ENCODE data around the gene FUT7. TPM values are rescaled to one million over a fixed set of nuclear protein-coding genes. Genes with fewer than 3 reads are reported as not detected.

FUT7 gene
- total and polyA plus RNA-seq, 9 of the 15 experiments (the other 6 are each of a cell fraction or from before 2014, with no cell fraction given), result not detected

DNA sequence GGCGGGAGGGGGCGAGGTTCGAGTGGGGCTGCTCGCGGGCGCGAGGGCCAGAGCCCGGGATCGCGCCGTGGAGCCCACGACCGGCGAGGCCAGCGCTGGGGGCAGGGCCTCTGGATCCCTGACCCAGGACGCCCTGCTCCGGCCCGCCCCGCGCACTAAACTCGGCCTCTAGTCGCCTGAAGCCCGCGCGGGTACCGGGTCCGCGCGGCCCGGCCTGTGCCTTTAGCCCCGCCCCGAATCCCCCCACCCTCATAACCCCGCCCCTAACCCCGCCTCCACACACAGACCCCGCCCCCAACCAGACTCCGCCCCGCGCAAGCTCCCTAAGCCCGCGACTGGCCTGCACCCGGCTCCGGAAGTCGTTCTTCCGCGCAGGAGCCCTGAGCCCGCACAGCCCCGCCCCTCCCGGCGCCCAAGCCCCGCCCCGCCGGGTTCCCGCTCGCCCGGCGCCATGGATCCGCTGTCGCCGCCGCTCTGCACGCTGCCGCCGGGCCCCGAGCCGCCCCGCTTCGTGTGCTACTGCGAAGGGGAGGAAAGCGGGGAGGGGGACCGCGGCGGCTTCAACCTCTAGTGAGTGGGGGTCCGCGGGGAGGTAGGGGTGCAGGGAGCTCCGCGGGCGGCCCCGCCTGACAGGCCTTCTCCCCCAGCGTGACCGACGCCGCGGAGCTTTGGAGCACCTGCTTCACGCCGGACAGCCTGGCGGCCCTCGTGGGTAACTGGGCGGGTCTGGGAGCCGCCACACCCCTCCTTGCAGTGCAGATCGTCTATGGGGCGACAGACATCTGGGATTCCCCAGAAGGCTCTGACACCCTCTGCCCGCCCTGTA, 39.7 kb downstream of the FUT7 start, which contains the start of gene PAXX (continued):
- TF ChIP-seq POLR2B (IDR thresholded peaks at IDR 0.05; ENCODE audit: low read depth, partially characterized antibody), result no peak
- no peak for TF ChIP-seq CBX3 (IDR thresholded peaks at IDR 0.05; ENCODE audit: borderline replicate concordance in 1 of 2, low read length in 2 of 2)
- no peak for TF ChIP-seq SMAD3 (CRISPR knock-in tag; conservative IDR thresholded peaks at IDR 0.05)
- TF ChIP-seq, protein P1, sequence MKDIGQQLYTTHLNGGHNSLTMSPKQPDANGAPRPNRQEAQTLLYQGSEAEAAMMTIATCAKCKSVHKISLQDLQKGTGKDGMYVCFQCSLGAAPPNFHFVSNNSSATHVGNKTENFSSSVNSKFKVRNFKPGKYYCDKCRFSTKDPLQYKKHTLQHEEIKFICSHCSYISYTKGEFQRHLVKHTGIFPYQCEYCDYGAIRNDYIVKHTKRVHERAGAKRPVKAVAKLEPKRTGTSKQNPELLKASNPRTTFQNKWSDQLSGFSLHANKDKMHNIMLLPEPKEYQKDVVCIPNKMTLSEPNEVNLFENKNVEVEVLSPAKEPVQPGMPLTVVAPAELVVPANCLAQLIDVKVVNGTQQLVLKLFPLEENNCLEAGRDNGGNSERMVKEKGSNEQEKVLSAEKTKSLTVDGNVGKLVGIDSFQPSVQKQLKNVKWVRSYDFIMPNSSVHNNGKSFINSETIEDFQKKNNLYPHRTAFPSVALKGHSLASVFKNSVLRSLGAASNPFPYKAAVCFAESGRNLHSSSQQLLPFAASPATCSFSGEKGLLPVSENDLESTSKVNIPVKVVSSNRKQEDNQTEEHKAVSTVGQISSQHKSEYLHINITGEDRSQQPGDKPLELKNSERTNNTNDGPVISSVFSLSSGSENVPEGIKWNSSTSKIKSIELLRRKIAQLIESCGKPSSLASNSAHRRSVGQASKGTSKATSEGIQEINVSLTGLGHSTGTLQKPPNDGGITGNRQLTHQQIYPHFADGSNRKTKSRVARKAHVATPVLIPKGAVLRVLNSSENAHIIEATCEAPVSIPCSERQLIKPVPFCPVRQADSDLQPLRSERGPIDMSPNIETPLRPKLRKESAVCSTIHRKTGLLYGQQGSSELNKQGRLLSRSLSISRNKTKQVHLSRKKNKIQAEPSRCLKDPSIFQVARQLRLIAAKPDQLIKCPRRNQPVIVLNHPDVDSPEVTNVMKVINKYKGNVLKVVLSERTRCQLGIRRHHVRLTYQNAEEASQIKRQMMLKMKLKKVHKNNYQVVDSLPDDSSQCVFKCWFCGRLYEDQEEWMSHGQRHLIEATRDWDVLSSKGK (CRISPR knock-in tag; IDR thresholded peaks at IDR 0.05), result no peak
- TF ChIP-seq NR3C1 (CRISPR knock-in tag; IDR thresholded peaks at IDR 0.05), result 0 out of 2 replicates have a peak, but pooled peaks have one; percentile 63
- TF ChIP-seq XRCC3 (IDR thresholded peaks at IDR 0.05), result no peak
- TF ChIP-seq, protein P2, sequence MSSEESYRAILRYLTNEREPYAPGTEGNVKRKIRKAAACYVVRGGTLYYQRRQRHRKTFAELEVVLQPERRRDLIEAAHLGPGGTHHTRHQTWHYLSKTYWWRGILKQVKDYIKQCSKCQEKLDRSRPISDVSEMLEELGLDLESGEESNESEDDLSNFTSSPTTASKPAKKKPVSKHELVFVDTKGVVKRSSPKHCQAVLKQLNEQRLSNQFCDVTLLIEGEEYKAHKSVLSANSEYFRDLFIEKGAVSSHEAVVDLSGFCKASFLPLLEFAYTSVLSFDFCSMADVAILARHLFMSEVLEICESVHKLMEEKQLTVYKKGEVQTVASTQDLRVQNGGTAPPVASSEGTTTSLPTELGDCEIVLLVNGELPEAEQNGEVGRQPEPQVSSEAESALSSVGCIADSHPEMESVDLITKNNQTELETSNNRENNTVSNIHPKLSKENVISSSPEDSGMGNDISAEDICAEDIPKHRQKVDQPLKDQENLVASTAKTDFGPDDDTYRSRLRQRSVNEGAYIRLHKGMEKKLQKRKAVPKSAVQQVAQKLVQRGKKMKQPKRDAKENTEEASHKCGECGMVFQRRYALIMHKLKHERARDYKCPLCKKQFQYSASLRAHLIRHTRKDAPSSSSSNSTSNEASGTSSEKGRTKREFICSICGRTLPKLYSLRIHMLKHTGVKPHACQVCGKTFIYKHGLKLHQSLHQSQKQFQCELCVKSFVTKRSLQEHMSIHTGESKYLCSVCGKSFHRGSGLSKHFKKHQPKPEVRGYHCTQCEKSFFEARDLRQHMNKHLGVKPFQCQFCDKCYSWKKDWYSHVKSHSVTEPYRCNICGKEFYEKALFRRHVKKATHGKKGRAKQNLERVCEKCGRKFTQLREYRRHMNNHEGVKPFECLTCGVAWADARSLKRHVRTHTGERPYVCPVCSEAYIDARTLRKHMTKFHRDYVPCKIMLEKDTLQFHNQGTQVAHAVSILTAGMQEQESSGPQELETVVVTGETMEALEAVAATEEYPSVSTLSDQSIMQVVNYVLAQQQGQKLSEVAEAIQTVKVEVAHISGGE (CRISPR knock-in tag; IDR thresholded peaks at IDR 0.05), result peak in 1 of 3 experiments; percentile 24; a peak in 1 of 6 replicates
- TF ChIP-seq, protein P3, sequence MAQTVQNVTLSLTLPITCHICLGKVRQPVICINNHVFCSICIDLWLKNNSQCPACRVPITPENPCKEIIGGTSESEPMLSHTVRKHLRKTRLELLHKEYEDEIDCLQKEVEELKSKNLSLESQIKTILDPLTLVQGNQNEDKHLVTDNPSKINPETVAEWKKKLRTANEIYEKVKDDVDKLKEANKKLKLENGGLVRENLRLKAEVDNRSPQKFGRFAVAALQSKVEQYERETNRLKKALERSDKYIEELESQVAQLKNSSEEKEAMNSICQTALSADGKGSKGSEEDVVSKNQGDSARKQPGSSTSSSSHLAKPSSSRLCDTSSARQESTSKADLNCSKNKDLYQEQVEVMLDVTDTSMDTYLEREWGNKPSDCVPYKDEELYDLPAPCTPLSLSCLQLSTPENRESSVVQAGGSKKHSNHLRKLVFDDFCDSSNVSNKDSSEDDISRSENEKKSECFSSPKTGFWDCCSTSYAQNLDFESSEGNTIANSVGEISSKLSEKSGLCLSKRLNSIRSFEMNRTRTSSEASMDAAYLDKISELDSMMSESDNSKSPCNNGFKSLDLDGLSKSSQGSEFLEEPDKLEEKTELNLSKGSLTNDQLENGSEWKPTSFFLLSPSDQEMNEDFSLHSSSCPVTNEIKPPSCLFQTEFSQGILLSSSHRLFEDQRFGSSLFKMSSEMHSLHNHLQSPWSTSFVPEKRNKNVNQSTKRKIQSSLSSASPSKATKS (CRISPR knock-in tag; IDR thresholded peaks at IDR 0.05), result no peak
- no peak for TF ChIP-seq KLF6 (CRISPR knock-in tag; IDR thresholded peaks at IDR 0.05; ENCODE audit: borderline replicate concordance)
- no peak for TF ChIP-seq EZH2 (IDR thresholded peaks at IDR 0.05; ENCODE audit: borderline replicate concordance, low read depth, low read length)
- peak; percentile 89 for TF ChIP-seq KLF13 (tag; IDR thresholded peaks at IDR 0.05; ENCODE audit: borderline replicate concordance, low read depth)
- no peak for TF ChIP-seq NFE2L1 (tag; IDR thresholded peaks at IDR 0.05; ENCODE audit: borderline replicate concordance, low read depth)
- no peak for TF ChIP-seq ZNF584 (CRISPR knock-in tag; IDR thresholded peaks at IDR 0.05; ENCODE audit: low read depth)
- TF ChIP-seq, protein P4, sequence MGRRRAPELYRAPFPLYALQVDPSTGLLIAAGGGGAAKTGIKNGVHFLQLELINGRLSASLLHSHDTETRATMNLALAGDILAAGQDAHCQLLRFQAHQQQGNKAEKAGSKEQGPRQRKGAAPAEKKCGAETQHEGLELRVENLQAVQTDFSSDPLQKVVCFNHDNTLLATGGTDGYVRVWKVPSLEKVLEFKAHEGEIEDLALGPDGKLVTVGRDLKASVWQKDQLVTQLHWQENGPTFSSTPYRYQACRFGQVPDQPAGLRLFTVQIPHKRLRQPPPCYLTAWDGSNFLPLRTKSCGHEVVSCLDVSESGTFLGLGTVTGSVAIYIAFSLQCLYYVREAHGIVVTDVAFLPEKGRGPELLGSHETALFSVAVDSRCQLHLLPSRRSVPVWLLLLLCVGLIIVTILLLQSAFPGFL (CRISPR knock-in tag; IDR thresholded peaks at IDR 0.05), result no peak
- no peak for TF ChIP-seq RAD51 (IDR thresholded peaks at IDR 0.05; ENCODE audit: borderline replicate concordance, low read depth)
